Adrenal gland (tissue), 12 donors: ENCODE measurements around the gene ITFG1. TPM values are rescaled to one million over a fixed set of nuclear protein-coding genes. Genes with fewer than 3 reads are reported as not detected.
"Not testable (repeated sequence)": the region's sequence is repeated elsewhere in the genome, so short reads cannot be mapped to it uniquely, and the experiment has no call there.

Experiments used
- DNase-seq, 7 donors: peaks; one replicate each; pipeline ENCODE4 v3.0.0-alpha.2; 2019 to 2020
- H3K27ac ChIP-seq, 5 donors: fragments of 200-600 bp; sonication (generic) in 4 of 5; 1 replicate in 3 of 5; 2 replicates in 2 of 5; pipeline versions ENCODE4 v1.5.1 to v1.8.0; 2016 to 2020; ENCODE audit warnings: mild to moderate bottlenecking in 1 of 5
- H3K27me3 ChIP-seq: fragments of 200-600 bp; 2 replicates; pipeline ENCODE4 v1.8.0; 2021
- H3K36me3 ChIP-seq, 2 donors: fragments of 200-600 bp; replicated peaks in 1 of 2; 1 replicate in 1 of 2; 2 replicates in 1 of 2; pipeline versions ENCODE4 v1.5.1 to v1.8.0; 2018 to 2022
- H3K4me1 ChIP-seq, 2 donors: fragments of 200-600 bp; replicated peaks in 1 of 2; 1 replicate in 1 of 2; 2 replicates in 1 of 2; pipeline versions ENCODE4 v1.5.1 to v1.8.0; 2018 to 2021
- H3K4me3 ChIP-seq, 4 donors: fragments of 200-600 bp; sonication (generic) in 3 of 4; one replicate each; pipeline ENCODE4 v1.5.1; 2016 to 2018
- H3K9me3 ChIP-seq, 3 donors: fragments of 200-600 bp; sonication (generic) in 1 of 3; replicated peaks in 1 of 3; 1 replicate in 2 of 3; 2 replicates in 1 of 3; pipeline versions ENCODE4 v1.5.1 to v1.8.0; 2016 to 2021
- POLR2A ChIP-seq, 2 donors: fragments of 450-650 bp; IDR thresholded peaks; one replicate each; pipeline ENCODE4 v1.6.1; 2017; ENCODE audit warnings: antibody characterized with exemption in 2 of 2, mild to moderate bottlenecking in 2 of 2, moderate library complexity in 1 of 2
- WGBS, 4 donors: extraction: QIAGEN DNeasy Blood & Tissue Kit in 2 of 4; methylation state at CpG; one replicate each; pipeline versions ENCODE4 v1.1.5 to v1.1.7; 2013 to 2017; 5-methylcytosine and 5-hydroxymethylcytosine counted together
- intact Hi-C, 2 donors: fragments of 100-400 bp; cut with DNase I; formaldehyde crosslinking; loops; one replicate each; pipeline versions ENCODE4 v1.14.1 to v1.15.0; 2022 to 2023
- polyA plus RNA-seq, 3 donors: library from polyadenylated mRNA; stranded (reverse); fragments of 200-250 nt in 2 of 3; fragments of 350-450 nt in 1 of 3; fragmentation: Illumina TruSeq in 1 of 3; extraction: RNeasy Lipid Tissue Mini Kit (QIAGEN cat#74804) in 1 of 3; gene quantifications; one replicate each; pipeline ENCODE4 v1.2.3, GENCODE V29; 2013 to 2014
- total RNA-seq, 9 donors: library from RNA; depleted of rRNA in 4 of 9; stranded (reverse); fragments of >200 nt in 4 of 9; fragments of 120-200 nt in 1 of 9; fragmentation: NEBNext Ultra II Directional in 1 of 9; extraction: Animal tissue kit (Norgen Biotek cat#: 25700) in 1 of 9; gene quantifications; one replicate each; pipeline versions ENCODE4 v1.1.0 to v1.2.4, GENCODE V29; 2013 to 2023
- TF ChIP-seq, protein P1 (sequence below), 6 experiments: fragments of 450-650 bp in 4 of 6; fragments of 200-600 bp in 2 of 6; sonication (generic) in 1 of 6; IDR thresholded peaks; 1 replicate in 5 of 6; 2 replicates in 1 of 6; pipeline versions ENCODE4 v1.5.1 to v1.8.0; 2016 to 2021; ENCODE audit warnings: antibody characterized with exemption in 6 of 6, mild to moderate bottlenecking in 2 of 6, moderate library complexity in 1 of 6
- donor health status: healthy with polysubstance abuse.
- donor health status: Bipolar disorder and iron deficiency.
- donor health status: DM: yes; HTN: yes; CAD: no.
- donor health status: DM: no; HTN: no; CAD: no.
- donor health status: DM: no; HTN: no; CAD: no.
- donor health status: DM: yes; HTN: yes; CAD: no.

ITFG1 gene
- total and polyA plus RNA-seq, 12 donors = 8.4 to 246 (median 84.4) TPM

- H3K27me3 ChIP-seq = no peaks in the 10 kb centered on the region
- intact Hi-C loops = no loop called here
- H3K27ac ChIP-seq = peak overlapping the region in 2 of 5 donors; percentile 61 to 72
- no peaks in the 10 kb centered on the region for H3K36me3 ChIP-seq
- no peak overlapping the region for H3K4me3 ChIP-seq
- no peak for TF ChIP-seq POLR2A (IDR thresholded peaks at IDR 0.05)
- TF ChIP-seq, protein P1, sequence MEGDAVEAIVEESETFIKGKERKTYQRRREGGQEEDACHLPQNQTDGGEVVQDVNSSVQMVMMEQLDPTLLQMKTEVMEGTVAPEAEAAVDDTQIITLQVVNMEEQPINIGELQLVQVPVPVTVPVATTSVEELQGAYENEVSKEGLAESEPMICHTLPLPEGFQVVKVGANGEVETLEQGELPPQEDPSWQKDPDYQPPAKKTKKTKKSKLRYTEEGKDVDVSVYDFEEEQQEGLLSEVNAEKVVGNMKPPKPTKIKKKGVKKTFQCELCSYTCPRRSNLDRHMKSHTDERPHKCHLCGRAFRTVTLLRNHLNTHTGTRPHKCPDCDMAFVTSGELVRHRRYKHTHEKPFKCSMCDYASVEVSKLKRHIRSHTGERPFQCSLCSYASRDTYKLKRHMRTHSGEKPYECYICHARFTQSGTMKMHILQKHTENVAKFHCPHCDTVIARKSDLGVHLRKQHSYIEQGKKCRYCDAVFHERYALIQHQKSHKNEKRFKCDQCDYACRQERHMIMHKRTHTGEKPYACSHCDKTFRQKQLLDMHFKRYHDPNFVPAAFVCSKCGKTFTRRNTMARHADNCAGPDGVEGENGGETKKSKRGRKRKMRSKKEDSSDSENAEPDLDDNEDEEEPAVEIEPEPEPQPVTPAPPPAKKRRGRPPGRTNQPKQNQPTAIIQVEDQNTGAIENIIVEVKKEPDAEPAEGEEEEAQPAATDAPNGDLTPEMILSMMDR (IDR thresholded peaks at IDR 0.05) = no peak
- 50 to 70% (median 52%) methylated on average over 1 of the region's 1 CpG for WGBS, 4 donors
- no peaks in the 10 kb centered on the region for H3K9me3 ChIP-seq
- H3K4me1 ChIP-seq = peaks cover 25 to 51% of the 10 kb centered on the region in 2 donors
- DNase-seq = no peak
Observed at GRCh38 chr16:47477679-47478078, 16.8 kb upstream of the ITFG1 start.

- intact Hi-C loops = no loop called here
- no peak for DNase-seq
- peak overlapping the region in 3 of 5 donors; percentile 47 to 72 (median 61) for H3K27ac ChIP-seq
- H3K9me3 ChIP-seq = no peaks in the 10 kb centered on the region
- no peaks in the 10 kb centered on the region for H3K27me3 ChIP-seq
- peaks cover 25 to 43% of the 10 kb centered on the region in 2 donors for H3K4me1 ChIP-seq
- no peaks in the 10 kb centered on the region for H3K36me3 ChIP-seq
- no peak overlapping the region for H3K4me3 ChIP-seq
- no peak for TF ChIP-seq POLR2A (IDR thresholded peaks at IDR 0.05)
- TF ChIP-seq, protein P1 (IDR thresholded peaks at IDR 0.05) = no peak
Observed at GRCh38 chr16:47476654-47477345, 15.9 kb upstream of the ITFG1 start.

DNA sequence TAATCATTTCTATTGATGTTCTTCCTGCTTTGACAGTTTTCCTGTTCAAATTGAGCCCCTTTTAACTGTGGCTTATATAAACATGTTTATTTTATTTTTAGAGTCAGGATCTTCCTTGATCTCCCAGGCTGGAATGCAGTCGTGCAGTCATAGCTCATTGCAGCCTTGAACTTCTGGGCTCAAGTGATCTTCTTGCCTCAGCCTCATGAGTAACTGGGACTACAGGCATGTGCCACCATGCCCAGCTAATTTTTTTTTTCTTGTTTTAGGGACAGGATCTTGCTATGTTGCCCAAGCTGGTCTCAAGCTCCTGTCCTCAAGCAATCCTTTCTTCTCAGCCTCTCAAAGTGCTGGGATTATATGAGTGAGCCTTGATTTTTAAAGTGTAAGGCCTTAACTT, 14.9 kb upstream of the ITFG1 start:
- no peak overlapping the region for H3K4me3 ChIP-seq
- 10 to 26% (median 19%) methylated on average over 1 of the region's 1 CpG for WGBS, 4 donors
- peak; percentile 61 to 87 (median 81) for DNase-seq
- TF ChIP-seq POLR2A (IDR thresholded peaks at IDR 0.05) = no peak
- TF ChIP-seq, protein P1 (IDR thresholded peaks at IDR 0.05) = no peak
- H3K27ac ChIP-seq = peak overlapping the region in 4 of 5 donors; percentile 61 to 78 (median 68)
- no peaks in the 10 kb centered on the region for H3K27me3 ChIP-seq
- no peaks in the 10 kb centered on the region for H3K9me3 ChIP-seq
- intact Hi-C loops = no loop called here
- H3K36me3 ChIP-seq = no peaks in the 10 kb centered on the region
- peaks cover 25 to 41% of the 10 kb centered on the region in 2 donors for H3K4me1 ChIP-seq

DNA sequence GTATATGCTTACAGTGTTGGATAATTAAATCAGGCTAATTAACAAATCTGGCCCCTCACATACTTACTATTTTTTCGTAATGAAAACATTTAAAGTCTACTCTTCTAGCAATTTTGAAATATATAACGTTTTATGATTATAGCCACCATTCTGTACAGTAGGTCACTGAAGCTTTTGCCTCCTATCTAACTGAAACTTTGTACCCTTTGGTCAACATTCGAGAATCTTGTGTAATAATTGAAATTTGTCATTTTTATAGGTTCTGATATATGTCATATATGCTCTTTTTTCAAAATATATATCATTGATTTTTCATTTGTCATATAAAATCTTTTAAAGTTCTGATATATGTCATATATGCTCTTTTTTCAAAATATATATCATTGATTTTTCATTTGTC, 12.9 kb upstream of the ITFG1 start:
- WGBS, 4 donors = 91 to 93% (median 92%) methylated on average over 3 of the region's 3 CpGs
- Histone ChIP-seq H3K9me3 (no peaks in the 10 kb centered on the region), H3K36me3 (no peaks in the 10 kb centered on the region), H3K4me1 (peaks cover 25 to 40% of the 10 kb centered on the region in 2 donors), H3K27ac (no peak overlapping the region), H3K4me3 (no peak overlapping the region), H3K27me3 (no peaks in the 10 kb centered on the region)
- no peak for DNase-seq
- TF ChIP-seq, protein P1 (IDR thresholded peaks at IDR 0.05) = no peak
- TF ChIP-seq POLR2A (IDR thresholded peaks at IDR 0.05) = no peak
- intact Hi-C loops = no loop called here

DNA sequence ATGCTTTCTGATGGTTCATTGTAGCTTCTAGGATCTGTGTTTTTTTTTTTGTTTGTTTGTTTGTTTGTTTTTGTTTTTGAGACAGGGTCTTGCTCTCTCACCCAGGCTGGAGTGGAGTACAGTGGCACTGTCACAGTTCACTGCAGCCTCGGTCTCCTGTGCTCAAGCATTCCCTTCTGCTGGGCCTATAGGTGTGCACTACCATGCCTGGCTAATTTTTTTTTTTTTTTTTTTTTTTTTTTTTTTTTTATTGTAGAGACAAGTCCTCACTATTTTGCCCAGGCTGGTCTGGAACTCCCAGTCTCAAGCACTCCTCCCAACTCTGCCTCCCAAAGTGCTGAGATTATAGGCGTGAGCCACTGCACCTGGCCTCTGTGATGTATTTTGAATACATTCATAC, 12.1 kb upstream of the ITFG1 start:
- H3K27ac ChIP-seq, H3K27me3 ChIP-seq, H3K36me3 ChIP-seq, H3K4me3 ChIP-seq, DNase-seq, H3K9me3 ChIP-seq, intact Hi-C loops: not testable (repeated sequence)
- 93 to 99% (median 97%) methylated on average over 2 of the region's 2 CpGs for WGBS, 4 donors
- peaks cover 24 to 39% of the 10 kb centered on the region in 2 donors for H3K4me1 ChIP-seq
